Fibroblast of lung (primary cell): ENCODE results near the gene RNF133.

ENCODE experiments used
- CTCF ChIP-seq, 2 donors: IDR thresholded peaks in 1 of 2; conservative IDR thresholded peaks in 1 of 2; 1 replicate in 1 of 2; 2 replicates in 1 of 2; pipeline ENCODE4 v1.5.1; 2011 to 2012; ENCODE audit warnings: low read length in 2 of 2, control low read depth in 1 of 2, inconsistent platforms in 1 of 2, low read depth in 1 of 2, mild to moderate bottlenecking in 1 of 2
- EZH2 ChIP-seq: IDR thresholded peaks from 2 replicates; pipeline ENCODE4 v1.5.1; 2012; ENCODE audit warnings: low read length, control low read depth, mild to moderate bottlenecking; ENCODE audit errors: missing control alignments

- no peak for TF ChIP-seq CTCF (conservative IDR thresholded peaks at IDR 0.05 in 1 of 2, IDR thresholded peaks at IDR 0.05 in 1 of 2; ENCODE audit: low read depth in 1 of 2, low read length in 2 of 2)
- no peak for TF ChIP-seq EZH2
Measured at GRCh38 chr7:122738947-122739346, 40.0 kb upstream of the RNF133 start.
